Epithelial cell of umbilical artery (primary cell): ENCODE data around the gene NDUFS7. TPM values are rescaled to one million over a fixed set of nuclear protein-coding genes. Genes with fewer than 3 reads are reported as not detected.

Experiments used
- total RNA-seq: library from RNA; depleted of rRNA; stranded (reverse); fragments of >200 nt; gene quantifications from 2 replicates; pipeline ENCODE4 v1.2.3, GENCODE V29; 2014

Gene NDUFS7
- 97.7 and 105 TPM in 2 replicates for total RNA-seq

DNA sequence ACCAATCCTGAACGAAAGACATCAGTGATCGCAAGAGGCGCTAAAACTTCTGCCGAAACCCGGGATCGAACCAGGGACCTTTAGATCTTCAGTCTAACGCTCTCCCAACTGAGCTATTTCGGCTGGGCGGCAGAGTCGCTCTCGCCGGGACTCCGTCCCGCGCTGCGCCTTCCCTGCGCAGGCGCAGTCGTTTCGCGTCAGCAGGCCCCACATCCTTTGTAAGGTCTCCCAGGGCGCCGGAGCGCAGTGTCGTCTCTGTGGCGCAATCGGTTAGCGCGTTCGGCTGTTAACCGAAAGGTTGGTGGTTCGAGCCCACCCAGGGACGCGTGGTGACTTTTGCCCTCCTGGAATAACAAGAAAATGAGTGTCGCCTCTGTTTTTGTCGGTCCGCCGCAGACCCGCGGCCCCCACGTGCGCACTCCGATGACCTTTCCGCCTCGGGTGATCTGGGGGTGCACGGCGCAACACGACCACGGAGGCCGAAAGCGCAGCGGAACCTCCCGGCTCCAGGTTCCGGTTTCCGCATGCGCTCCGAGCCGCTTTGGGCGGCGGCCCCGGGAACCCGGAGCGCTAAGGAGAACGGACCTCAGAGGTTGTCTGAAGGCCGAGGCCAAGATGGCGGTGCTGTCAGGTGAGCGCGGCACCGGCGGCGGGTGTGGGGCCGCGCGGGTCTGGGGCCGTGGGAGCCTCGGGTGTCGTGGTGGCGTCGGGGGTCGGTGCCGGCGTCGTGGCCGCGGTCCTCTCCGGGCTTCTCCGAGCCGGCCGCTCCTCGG lies at the start of gene NDUFS7:
NDUFS7 (plus strand) TSS at position 596 of the 773 bp plus-strand sequence; CDS start at position 616, 20 bp downstream.

DNA sequence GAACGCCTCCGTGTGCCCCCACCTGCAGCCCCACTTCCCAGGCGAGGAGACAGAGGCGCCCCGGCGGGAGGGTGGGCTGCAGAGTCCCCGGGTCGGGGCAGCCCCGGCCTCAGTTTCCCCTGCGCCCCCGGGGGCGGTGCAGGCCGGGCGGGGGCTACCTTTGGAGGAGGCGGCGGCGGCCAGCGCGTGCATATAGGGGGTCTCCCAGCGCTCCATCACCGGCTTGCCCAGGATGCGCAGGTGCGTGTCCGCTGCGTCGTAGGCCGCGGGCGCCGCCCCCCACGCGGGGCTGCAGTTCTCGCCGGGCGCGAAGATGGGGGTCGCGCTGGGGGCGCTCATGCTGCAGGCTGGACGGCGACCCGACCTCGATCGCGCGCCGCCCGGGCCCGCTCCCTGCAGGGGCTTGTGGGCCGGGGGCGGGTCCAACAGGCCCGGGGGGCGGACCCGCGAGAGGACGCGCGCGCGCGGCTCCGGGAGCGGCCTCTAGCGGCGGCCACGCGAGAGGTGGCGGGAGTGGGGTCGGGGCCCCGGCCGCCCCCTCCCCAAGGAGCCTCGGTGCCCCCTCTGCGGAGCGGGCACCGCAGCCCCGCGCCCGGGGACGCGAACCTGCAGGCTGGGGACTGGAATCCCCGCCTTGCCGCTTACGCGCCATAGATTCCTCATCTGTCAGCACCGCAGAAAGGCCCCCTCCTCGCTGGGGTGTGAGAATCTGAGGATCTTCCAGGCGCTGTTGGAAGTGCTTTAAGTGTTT lies 17.6 kb downstream of the NDUFS7 start, which contains the start of gene GAMT:
GAMT (minus strand) TSS at position 405 of the 751 bp plus-strand sequence; CDS start at position 339, 66 bp downstream.

DNA sequence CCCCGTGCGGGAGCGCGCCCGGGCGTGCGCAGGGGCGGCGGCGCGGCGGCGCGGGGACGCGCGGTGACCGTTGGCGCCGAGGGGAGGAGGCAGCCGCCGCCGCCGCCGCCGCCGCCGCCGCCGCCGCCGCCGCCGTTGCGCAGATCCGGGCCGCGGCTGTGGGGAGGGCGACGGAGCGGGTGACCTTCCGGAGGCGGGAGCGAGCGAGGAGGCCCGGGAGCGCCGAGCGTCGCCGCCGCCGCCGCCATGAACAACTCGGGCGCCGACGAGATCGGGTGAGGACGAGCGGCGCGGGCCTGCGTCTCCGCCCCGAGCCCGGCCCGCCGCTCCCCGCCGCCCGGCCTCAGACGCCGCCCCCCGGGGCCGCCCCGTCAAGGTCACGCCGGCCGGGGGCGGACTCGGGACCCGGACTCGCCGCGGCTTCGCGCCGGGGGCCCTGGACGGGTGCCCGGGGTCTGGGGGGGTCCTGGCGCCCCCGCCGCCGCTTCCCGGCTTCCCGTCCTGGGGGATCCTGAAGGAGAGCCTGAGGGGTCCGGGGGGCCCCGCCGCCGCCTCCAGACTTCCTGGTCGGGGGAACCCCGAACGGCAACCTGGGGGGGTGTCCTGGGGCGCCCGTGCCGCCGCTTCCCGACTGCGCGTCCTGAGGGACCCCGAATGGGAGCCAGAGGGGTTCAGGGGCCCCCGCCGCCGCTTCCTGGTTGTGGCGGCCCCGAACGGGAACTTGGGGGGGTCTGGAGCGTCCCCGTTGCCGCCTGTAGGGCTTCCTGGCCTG lies 24.0 kb downstream of the NDUFS7 start, which contains the start of gene DAZAP1:
DAZAP1 (plus strand) TSS at position 59 of the 772 bp plus-strand sequence; CDS start at position 247, 188 bp downstream.

GRCh38 chr19:1438035-1438932 lies 54.6 kb downstream of the NDUFS7 start, which contains the start of gene RPS15:
Gene RPS15 (plus strand): TSS chr19:1438396. CDS start chr19:1438426, 30 bp downstream.

Other genes with a start within 250 kb of the NDUFS7 start
- 28.3 and 31.0 TPM in 2 replicates for gene SBNO2, start 209.6 kb upstream of the NDUFS7 start, total RNA-seq
- 89.0 and 103 TPM in 2 replicates for gene STK11, start 178.1 kb upstream of the NDUFS7 start, total RNA-seq
- gene CBARP, start 145.9 kb upstream of the NDUFS7 start, total RNA-seq: 1.6 and 2.6 TPM in 2 replicates
- gene ATP5F1D, start 142.2 kb upstream of the NDUFS7 start, total RNA-seq: 18.1 and 28.9 TPM in 2 replicates
- gene MIDN, start 135.3 kb upstream of the NDUFS7 start, total RNA-seq: 16.6 and 39.8 TPM in 2 replicates
- 147 and 208 TPM in 2 replicates for gene CIRBP, start 114.6 kb upstream of the NDUFS7 start, total RNA-seq
- 15.2 and 22.7 TPM in 2 replicates for gene FAM174C, start 108.4 kb upstream of the NDUFS7 start, total RNA-seq
- gene EFNA2, start 98.0 kb upstream of the NDUFS7 start, total RNA-seq: 0.97 TPM in 1 of 2 replicates, not detected in the other
- 18.1 and 18.5 TPM in 2 replicates for gene GAMT, start 17.6 kb downstream of the NDUFS7 start, total RNA-seq
- 69.9 and 76.7 TPM in 2 replicates for gene DAZAP1, start 23.7 kb downstream of the NDUFS7 start, total RNA-seq
- 541 and 821 TPM in 2 replicates for gene RPS15, start 54.5 kb downstream of the NDUFS7 start, total RNA-seq
- gene APC2, start 66.2 kb downstream of the NDUFS7 start, total RNA-seq: under 0.01 TPM in 2 replicates
- 15.3 and 21.4 TPM in 2 replicates for gene C19orf25, start 95.3 kb downstream of the NDUFS7 start, total RNA-seq
- 0.76 and 0.97 TPM in 2 replicates for gene PCSK4, start 106.4 kb downstream of the NDUFS7 start, total RNA-seq
- 0.97 and 1.1 TPM in 2 replicates for gene REEP6, start 107.3 kb downstream of the NDUFS7 start, total RNA-seq
- 0.15 and 0.32 TPM in 2 replicates for gene ADAMTSL5, start 129.1 kb downstream of the NDUFS7 start, total RNA-seq
- gene PLK5, start 140.2 kb downstream of the NDUFS7 start, total RNA-seq: not detected in 2 replicates
- 64.6 and 71.5 TPM in 2 replicates for gene MEX3D, start 184.4 kb downstream of the NDUFS7 start, total RNA-seq
- 81.2 and 88.7 TPM in 2 replicates for gene MBD3, start 209.0 kb downstream of the NDUFS7 start, total RNA-seq
- gene UQCR11, start 221.6 kb downstream of the NDUFS7 start, total RNA-seq: 41.8 and 89.6 TPM in 2 replicates